ENCODE measurements around the gene PSEN2. TPM values are rescaled to one million over a fixed set of nuclear protein-coding genes. Genes with fewer than 3 reads are reported as not detected.

PSEN2 gene
- total and polyA plus RNA-seq, 2 experiments from 2014 or later = 12.9 to 14.3 TPM

DNA sequence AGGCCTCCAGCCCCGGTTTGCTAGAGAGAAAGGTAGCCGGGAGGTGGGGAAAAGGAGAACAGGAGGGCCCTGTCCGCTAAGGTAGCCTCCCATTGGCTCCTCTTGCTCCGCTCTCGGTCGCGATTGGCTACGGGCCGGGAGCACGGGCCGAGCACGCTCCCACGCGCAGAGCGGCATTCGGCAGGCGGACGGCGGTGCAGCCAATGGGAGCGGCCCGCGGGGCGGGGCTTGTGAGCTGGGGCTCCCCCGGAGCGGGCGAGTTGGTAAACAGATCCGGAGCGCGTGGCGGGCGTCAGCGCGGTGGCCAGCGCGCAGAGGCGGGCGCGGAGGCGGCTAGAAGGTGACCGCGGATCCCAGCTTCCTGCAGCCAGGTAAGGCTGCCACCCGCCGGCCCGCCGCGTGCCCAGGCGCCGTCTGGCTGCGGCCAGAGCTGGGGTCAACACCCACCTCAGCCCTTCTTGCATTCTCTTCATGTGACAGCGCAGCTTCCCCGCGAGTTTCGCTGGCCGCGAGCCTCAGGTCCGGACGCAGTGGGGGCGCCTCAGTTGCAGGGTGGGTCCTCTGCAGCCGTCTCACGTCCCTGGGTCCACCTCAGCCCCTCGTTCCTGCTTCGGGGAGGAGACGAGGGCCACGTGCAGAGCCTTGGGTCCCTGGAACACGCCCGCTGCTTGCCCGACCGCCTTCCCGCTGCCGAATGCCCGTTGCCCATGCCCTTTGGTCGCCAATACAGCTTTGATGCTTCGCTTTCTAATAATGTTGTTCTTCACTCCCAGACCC, 69.8 kb downstream of the PSEN2 start, which contains the start of gene COQ8A:
COQ8A (plus strand) TSS at position 266 of the 777 bp plus-strand sequence. CDS start 21,092 bp downstream, outside the sequence.
- no peaks in the 10 kb centered on the region for H3K9me2 ChIP-seq (replicated peaks; ENCODE audit: insufficient read depth)
- peaks cover 23% of the 10 kb centered on the region for H3K4me1 ChIP-seq (ENCODE audit: insufficient read depth)
- H3K4me2 ChIP-seq = peak within 1 kb of the TSS; percentile 89
- no peak for TF ChIP-seq CTCF (IDR thresholded peaks at IDR 0.05; ENCODE audit: poor library complexity)
- TF ChIP-seq EZH2 (IDR thresholded peaks at IDR 0.05; ENCODE audit: borderline replicate concordance) = no peak
- no peak for TF ChIP-seq EZH2phosphoT487 (IDR thresholded peaks at IDR 0.05; ENCODE audit: low read depth, severe bottlenecking, unreplicated experiment)
- H4K20me1 ChIP-seq (ENCODE audit: insufficient read depth, poor library complexity, severe bottlenecking) = no peaks in the 10 kb centered on the region
- 2% methylated on average over 60 of the region's 73 CpGs for WGBS (ENCODE audit: low lambda C conversion rate, missing lambda C conversion rate)
- no peaks in the 10 kb centered on the region for H3K27me3 ChIP-seq
- peak; percentile 100 for DNase-seq (ENCODE audit: low spot score)
- no peaks in the 10 kb centered on the region for H3K9me3 ChIP-seq (ENCODE audit: low read depth)
- peak within 1 kb of the TSS; percentile 46 for H3K4me3 ChIP-seq
- peak within 1 kb of the TSS; percentile 93 for H3K27ac ChIP-seq
- peak within 1 kb of the TSS; percentile 59 for H2AFZ ChIP-seq
- H3K36me3 ChIP-seq (replicated peaks; ENCODE audit: insufficient read depth, low read depth) = no peaks in the 10 kb centered on the region
- H3K79me2 ChIP-seq = peaks cover 35% of the 10 kb centered on the region

DNA sequence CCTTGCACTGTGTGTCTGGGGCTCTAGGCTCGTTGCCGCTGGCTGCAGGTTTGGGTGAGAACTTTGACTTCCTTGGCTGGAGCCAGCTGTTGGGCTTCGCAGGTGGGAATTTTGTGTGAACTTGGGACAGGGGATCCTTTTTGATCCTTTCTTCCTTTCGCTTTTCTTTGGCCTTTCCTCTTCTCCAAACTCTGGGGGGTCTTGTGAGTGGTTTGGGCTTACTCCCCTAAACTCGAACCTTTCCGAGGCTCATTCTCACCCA, 70.3 kb downstream of the PSEN2 start:
- H3K36me3 ChIP-seq (replicated peaks; ENCODE audit: insufficient read depth, low read depth) = no peaks in the 10 kb centered on the region
- no peaks in the 10 kb centered on the region for H3K9me3 ChIP-seq (ENCODE audit: low read depth)
- H3K79me2 ChIP-seq = peaks cover 35% of the 10 kb centered on the region
- DNase-seq (ENCODE audit: low spot score) = no peak
- peaks cover 25% of the 10 kb centered on the region for H3K4me1 ChIP-seq (ENCODE audit: insufficient read depth)
- no peaks in the 10 kb centered on the region for H3K9me2 ChIP-seq (replicated peaks; ENCODE audit: insufficient read depth)
- 66% methylated on average over 6 of the region's 6 CpGs for WGBS (ENCODE audit: low lambda C conversion rate, missing lambda C conversion rate)
- H3K27ac ChIP-seq = no peak overlapping the region
- H3K27me3 ChIP-seq = no peaks in the 10 kb centered on the region
- peak overlapping the region; percentile 45 for H2AFZ ChIP-seq
- peak overlapping the region; percentile 89 for H3K4me2 ChIP-seq
- no peaks in the 10 kb centered on the region for H4K20me1 ChIP-seq (ENCODE audit: insufficient read depth, poor library complexity, severe bottlenecking)
- peak overlapping the region; percentile 46 for H3K4me3 ChIP-seq
- TF ChIP-seq EZH2phosphoT487 (IDR thresholded peaks at IDR 0.05; ENCODE audit: low read depth, severe bottlenecking, unreplicated experiment) (no peak), EZH2 (IDR thresholded peaks at IDR 0.05; ENCODE audit: borderline replicate concordance) (no peak), CTCF (IDR thresholded peaks at IDR 0.05; ENCODE audit: poor library complexity) (no peak)

DNA sequence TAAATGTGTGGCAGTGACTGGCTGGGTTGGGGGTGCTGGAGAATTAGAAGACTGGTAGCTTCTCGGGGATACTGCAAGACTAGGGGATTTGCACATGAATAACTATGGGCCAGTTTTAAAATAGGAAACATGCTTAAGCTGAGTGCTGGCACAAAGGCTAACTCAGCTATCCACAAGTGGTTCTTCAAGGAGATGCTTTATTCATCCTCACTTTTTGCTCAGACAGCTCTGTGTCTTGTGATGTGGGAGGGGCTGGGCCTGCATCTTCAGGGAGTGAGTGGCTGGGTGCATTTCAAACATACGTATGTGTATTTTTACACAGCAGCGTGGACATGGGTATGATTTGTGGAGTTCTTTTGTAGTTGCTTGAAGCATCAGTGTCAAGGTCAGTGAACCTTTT, 72.0 kb downstream of the PSEN2 start:
- Histone ChIP-seq H4K20me1 (ENCODE audit: insufficient read depth, poor library complexity, severe bottlenecking) (no peaks in the 10 kb centered on the region), H3K27me3 (no peaks in the 10 kb centered on the region), H3K79me2 (peaks cover 45% of the 10 kb centered on the region), H2AFZ (no peak overlapping the region), H3K9me3 (ENCODE audit: low read depth) (no peaks in the 10 kb centered on the region), H3K9me2 (replicated peaks; ENCODE audit: insufficient read depth) (no peaks in the 10 kb centered on the region), H3K27ac (no peak overlapping the region), H3K36me3 (replicated peaks; ENCODE audit: insufficient read depth, low read depth) (no peaks in the 10 kb centered on the region), H3K4me1 (ENCODE audit: insufficient read depth) (peaks cover 30% of the 10 kb centered on the region), H3K4me3 (no peak overlapping the region), H3K4me2 (no peak overlapping the region)
- DNase-seq (ENCODE audit: low spot score) = no peak
- no peak for TF ChIP-seq EZH2 (IDR thresholded peaks at IDR 0.05; ENCODE audit: borderline replicate concordance)
- no peak for TF ChIP-seq EZH2phosphoT487 (IDR thresholded peaks at IDR 0.05; ENCODE audit: low read depth, severe bottlenecking, unreplicated experiment)
- no peak for TF ChIP-seq CTCF (IDR thresholded peaks at IDR 0.05; ENCODE audit: poor library complexity)
- WGBS (ENCODE audit: low lambda C conversion rate, missing lambda C conversion rate) = 93% methylated on average over 3 of the region's 3 CpGs

Data from hepatocyte (in vitro differentiated cells).